Central memory CD8-positive, alpha-beta T cell (primary cell): ENCODE measurements around the gene PSMB9.

ENCODE experiments used
- ATAC-seq: fragments of 150-1000 bp; cut with Tn5 transposase; replicated peaks from 2 replicates; pipeline ENCODE4 v1.10.0; 2022; ENCODE audit warnings: mild to moderate bottlenecking, moderate FRiP score, moderate number of reproducible peaks; ENCODE audit not compliant: poor library complexity, severe bottlenecking; ENCODE audit errors: extremely low read depth
- DNase-seq, 2 donors: peaks; one replicate each; pipeline ENCODE4 v3.0.0; 2021; ENCODE audit warnings: low spot score in 2 of 2
- H3K27ac Mint-ChIP-seq: one replicate; pipeline ENCODE4 v1.8.0; 2022; ENCODE audit warnings: low read depth, mild to moderate bottlenecking, moderate library complexity, mixed read lengths
- H3K27me3 Mint-ChIP-seq: one replicate; pipeline ENCODE4 v1.8.0; 2022; ENCODE audit warnings: mixed read lengths
- H3K36me3 Mint-ChIP-seq: one replicate; pipeline ENCODE4 v1.8.0; 2022; ENCODE audit warnings: mild to moderate bottlenecking, moderate library complexity, mixed read lengths; ENCODE audit not compliant: insufficient read depth
- H3K4me1 Mint-ChIP-seq: one replicate; pipeline ENCODE4 v1.8.0; 2022; ENCODE audit warnings: mixed read lengths
- H3K4me3 Mint-ChIP-seq: one replicate; pipeline ENCODE4 v1.8.0; 2022; ENCODE audit warnings: mild to moderate bottlenecking, moderate library complexity, mixed read lengths
- H3K9me3 Mint-ChIP-seq: one replicate; pipeline ENCODE4 v1.8.0; 2022; ENCODE audit warnings: mixed read lengths

Gene PSMB9

DNA sequence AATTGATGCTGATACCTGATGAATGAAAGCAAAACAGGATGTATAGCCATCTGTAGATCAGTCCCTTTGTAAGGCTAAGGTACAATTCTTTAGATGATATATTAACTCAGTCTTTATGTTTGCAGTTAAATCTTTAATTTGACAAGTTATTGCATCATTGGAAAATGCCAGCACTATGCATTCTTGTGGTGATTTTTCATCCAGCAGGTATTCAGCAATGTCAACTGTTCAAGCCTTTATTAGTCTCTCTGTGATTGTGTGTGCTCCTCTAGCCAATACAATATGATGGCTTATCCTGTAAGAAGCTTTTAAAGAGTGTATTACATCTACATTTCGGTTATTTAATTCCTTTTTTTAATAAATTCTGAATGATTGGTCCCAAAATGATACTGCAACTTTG is 52.5 kb downstream of the PSMB9 start:
- Mint-ChIP-seq H3K27me3 (peaks cover 6% of the 10 kb centered on the region), H3K36me3 (peaks cover 2% of the 10 kb centered on the region), H3K27ac (no peak overlapping the region), H3K4me1 (no peaks in the 10 kb centered on the region), H3K9me3 (no peaks in the 10 kb centered on the region), H3K4me3 (no peak overlapping the region)
- DNase-seq = no peak
- ATAC-seq = no peak

- H3K27me3 Mint-ChIP-seq = peaks cover 25% of the 10 kb centered on the region
- H3K4me1 Mint-ChIP-seq = no peaks in the 10 kb centered on the region
- DNase-seq (no peak), ATAC-seq (no peak)
- no peak overlapping the region for H3K27ac Mint-ChIP-seq
- no peaks in the 10 kb centered on the region for H3K9me3 Mint-ChIP-seq
- no peak overlapping the region for H3K4me3 Mint-ChIP-seq
- no peaks in the 10 kb centered on the region for H3K36me3 Mint-ChIP-seq
These were observed 54.9 kb downstream of the PSMB9 start for GRCh38 chr6:32908897-32909296.
